Measurements from ENCODE around the gene NEU1.
"Not testable (repeated sequence)": the region's sequence is repeated elsewhere in the genome, so short reads cannot be mapped to it uniquely, and the experiment has no call there.

DNA sequence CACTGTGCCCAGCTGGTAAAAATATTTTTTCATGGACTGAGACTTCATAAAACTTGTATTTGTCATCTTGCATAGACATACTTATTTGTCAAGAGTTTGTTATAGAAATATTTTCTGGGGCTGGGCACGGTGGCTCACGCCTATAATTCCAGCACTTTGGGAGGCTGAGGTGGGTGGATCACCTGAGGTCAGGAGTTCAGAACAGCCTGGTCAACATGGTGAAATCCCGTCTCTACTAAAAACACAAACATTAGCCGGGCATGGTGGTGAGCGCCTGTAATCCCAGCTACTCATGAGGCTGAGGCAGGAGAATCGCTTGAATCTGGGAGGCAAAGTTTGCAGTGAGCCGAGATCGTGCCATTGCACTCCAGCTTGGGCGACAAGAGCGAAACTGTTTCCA lies 54.0 kb downstream of the NEU1 start:
- TF ChIP-seq POLR2A (IDR thresholded peaks at IDR 0.05): not testable (repeated sequence)
- TF ChIP-seq, protein P1, sequence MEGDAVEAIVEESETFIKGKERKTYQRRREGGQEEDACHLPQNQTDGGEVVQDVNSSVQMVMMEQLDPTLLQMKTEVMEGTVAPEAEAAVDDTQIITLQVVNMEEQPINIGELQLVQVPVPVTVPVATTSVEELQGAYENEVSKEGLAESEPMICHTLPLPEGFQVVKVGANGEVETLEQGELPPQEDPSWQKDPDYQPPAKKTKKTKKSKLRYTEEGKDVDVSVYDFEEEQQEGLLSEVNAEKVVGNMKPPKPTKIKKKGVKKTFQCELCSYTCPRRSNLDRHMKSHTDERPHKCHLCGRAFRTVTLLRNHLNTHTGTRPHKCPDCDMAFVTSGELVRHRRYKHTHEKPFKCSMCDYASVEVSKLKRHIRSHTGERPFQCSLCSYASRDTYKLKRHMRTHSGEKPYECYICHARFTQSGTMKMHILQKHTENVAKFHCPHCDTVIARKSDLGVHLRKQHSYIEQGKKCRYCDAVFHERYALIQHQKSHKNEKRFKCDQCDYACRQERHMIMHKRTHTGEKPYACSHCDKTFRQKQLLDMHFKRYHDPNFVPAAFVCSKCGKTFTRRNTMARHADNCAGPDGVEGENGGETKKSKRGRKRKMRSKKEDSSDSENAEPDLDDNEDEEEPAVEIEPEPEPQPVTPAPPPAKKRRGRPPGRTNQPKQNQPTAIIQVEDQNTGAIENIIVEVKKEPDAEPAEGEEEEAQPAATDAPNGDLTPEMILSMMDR (IDR thresholded peaks at IDR 0.05): not testable (repeated sequence)
